HTERT RPE-1 (cell line): ENCODE results near the gene ZNF138.
"Not testable (repeated sequence)": the region's sequence is repeated elsewhere in the genome, so short reads cannot be mapped to it uniquely, and the experiment has no call there.

Experiments
- in situ Hi-C: fragments of 300-500 bp; cut with MboI; formaldehyde crosslinking; loops from 4 replicates; pipeline ENCODE4 v1.14.3; 2020; ENCODE audit warnings: low sequenced_read_pairs

Gene ZNF138

DNA sequence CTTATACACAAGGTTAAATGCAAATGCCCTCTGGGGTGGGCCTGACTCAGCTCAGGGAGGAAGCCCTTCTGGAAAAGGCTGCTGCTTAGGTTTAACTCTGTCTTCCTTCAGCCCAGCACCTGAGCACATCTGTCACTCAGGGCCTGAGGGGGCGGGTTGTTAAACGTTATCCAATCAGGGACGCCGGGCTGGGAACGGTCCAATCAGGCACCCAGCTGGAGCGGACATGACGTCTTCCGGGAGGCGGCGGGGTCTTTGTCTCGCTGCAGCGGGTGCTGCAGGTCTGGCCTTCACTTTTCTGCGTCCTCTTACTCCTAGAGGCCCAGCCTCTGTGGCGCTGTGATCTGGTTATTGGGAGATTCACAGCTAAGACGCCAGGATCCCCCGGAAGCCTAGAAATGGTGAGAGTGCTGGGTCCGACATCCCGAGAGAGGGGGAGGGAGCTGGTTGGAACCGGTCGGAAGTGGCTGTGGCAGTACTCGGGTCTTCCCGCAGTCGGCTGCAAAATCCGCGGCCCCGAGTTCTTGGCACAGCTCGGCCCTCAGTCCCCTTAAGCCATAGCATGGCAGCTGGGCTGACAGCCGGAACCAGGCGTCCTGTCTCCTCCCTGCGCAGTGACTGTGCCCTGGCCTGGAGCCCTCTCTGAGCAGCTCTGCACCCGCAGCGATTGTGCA, at the start of gene ZNF138:
ZNF138 (plus strand) TSS at position 258 of the 674 bp plus-strand sequence; CDS start at position 399, 141 bp downstream.
- in situ Hi-C loops: no loop called here

DNA sequence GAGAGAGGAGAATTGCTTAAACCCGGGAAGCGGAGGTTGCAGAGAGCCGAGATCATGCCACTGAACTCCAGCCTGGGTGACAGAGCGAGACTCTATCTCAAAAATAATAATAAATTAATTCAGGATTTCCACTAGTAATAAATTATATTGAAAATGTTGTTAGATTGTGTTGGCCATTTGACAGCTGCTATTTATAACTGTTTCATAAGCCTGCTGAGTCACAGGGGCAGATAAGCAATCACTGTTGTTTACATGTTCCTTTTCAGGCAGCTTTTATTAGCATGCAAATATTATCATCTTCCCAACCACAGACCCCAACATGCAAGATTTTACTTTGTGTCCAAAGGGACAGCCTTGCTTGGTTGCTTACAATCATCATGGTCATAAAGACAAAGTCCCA, 49.5 kb upstream of the ZNF138 start:
- in situ Hi-C loops: no loop called here

DNA sequence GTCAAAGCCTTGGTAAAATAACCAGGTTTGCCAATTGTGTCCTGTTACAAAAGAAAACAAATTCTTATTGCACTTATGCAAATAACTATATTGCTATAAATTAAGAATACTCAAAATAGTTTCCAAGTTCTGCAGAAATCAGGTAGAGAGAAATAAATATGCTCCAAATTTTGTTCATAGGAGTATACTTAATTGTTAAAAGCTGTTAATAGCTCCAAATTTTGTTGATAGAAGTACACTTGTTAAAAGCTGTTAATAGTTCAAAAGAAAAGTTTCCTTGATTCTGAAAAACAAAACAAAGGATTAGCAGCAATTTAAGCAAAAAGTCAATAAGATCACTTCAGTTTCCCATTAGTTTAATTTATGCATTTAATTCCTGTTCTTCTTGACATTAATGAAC, 46.4 kb upstream of the ZNF138 start:
- in situ Hi-C loops: no loop called here

DNA sequence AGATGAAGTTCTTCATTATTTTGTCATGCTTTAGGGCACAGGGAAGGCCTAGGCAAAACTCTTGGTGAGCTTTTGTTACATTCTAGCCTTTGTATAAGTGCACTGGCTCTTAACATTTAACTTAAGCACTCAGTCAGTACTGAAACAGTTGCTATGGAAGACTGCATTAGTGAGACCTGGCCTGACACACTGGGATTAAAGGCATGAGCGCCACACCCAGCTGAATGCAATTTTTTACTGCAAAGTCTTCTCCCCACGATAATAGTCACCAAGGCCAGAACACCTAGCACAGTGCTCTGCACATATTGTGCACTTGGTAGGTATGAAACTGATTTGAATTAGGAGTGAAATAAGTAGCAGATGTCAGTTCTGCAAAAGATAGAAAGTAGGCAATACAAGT, 41.2 kb upstream of the ZNF138 start:
- in situ Hi-C loops: no loop called here

DNA sequence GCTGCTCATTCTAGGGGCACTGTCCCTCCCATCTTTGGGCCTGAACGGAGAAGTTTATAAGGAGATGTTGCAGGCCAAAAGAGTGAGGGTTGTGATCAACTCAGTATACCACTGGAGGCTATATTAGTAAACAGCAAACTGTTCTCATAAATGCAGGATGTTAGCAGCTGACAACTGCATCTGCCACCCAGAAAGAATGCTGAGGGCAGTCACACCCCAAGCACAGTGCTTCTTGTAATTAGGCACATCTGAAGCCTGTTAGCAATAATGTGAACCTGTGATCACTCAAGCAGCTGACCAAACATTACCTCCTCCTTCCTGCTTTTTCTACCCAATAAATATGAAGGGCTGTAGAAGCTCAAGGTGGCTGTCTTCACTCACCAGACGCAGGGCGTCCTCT, 38.4 kb upstream of the ZNF138 start:
- in situ Hi-C loops: no loop called here

DNA sequence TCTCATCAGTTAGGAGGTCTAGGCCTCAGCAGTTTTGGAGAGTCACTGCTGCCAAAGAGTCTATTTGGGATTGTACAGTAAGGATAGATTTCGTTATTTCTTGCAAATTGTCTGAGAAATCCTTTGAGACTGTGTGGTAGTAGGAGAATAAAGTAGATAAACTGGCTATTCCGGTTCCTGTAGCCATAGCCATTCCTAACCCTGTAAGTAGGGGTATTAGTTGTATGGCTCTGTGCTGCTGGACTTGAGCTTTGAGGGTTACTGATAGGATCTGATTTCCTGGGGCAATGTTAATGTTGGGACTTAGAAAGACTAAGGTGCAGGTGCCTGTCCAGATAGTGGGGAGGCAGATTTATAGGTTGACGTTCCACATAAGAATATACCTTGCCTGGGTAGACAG, 36.1 kb upstream of the ZNF138 start:
- in situ Hi-C loops: no loop called here

DNA sequence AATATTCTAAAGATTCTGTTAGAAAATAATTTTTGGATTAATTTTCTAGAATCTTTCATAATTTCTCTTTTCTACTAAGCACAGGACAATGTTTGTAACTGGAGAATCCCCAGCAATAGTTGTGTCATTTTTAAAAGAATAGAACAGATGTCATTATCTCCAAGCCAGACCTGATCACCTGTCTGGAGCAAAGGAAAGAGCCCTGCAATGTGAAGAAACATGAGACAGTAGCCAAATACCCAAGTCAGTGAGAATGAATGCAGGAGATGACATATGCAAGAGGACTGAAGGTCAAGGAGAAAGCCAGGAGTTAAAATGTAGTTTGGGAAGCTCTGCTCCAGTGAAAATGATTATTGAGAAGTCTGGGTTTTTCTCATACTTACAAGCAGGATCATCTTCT, 25.4 kb upstream of the ZNF138 start:
- in situ Hi-C loops: no loop called here

DNA sequence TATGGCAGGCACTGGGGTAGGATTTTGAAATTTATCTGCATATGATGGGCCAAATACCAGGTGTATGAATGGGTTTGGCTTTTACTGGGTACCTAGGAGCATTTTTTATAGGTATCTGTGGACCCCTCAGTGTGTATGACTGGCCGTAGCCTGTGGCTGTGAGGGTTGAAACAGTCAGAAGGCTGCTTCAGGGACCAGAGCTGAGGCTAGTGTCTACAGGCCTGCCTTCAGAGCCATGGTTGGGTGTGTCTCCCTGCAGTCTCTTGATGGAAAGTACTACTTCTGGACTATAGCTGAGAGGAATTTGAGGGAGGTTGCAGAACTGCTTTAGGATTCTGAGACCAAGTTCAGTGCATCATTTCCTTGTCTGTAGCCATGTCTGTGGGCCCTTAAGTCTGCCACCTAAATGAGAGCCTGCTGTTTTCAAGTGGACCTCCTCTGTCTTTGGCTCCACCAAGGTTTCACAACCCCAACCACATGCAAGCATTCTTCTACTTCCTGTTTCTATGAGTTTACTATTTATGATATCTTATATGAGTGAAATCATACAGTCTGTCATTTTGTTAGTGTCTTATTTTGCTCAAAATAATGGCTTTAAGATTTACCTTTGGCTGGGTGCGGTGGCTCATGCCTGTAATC, 19.9 kb upstream of the ZNF138 start:
- in situ Hi-C loops: no loop called here

DNA sequence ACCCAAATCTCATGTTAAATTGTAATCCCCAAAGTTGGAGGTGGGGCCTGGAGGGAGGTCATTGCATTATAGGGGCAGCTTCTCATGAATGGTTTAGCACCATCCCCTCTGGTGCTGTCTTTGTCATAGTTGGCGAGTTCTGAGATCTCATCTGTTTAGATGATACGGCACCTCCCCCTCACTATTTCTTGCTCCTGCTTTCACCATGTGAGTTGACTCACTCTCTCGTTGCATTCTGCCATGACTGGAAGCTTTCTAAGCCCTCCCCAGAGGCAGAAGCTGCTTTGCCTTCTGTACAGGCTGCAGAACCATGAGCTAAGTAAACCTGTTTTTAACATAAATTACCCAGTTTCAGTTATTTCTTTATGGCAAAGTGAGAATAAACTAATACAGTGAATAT, 18.9 kb upstream of the ZNF138 start:
- in situ Hi-C loops: no loop called here

DNA sequence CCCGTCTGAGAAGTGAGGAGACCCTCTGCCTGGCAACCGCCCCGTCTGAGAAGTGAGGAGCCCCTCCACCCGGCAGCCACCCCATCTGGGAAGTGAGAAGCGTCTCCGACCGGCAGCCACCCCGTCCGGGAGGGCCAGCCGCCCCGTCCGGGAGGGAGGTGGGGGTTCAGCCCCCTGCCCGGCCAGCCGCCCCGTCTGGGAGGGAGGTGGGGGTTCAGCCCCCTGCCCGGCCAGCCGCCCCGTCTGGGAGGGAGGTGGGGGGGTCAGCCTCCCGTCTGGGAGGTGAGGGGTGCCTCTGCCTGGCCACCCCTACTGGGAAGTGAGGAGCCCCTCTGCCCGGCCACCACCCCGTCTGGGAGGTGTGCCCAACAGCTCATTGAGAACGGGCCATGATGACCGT, 9.4 kb upstream of the ZNF138 start:
- in situ Hi-C loops: not testable (repeated sequence)

DNA sequence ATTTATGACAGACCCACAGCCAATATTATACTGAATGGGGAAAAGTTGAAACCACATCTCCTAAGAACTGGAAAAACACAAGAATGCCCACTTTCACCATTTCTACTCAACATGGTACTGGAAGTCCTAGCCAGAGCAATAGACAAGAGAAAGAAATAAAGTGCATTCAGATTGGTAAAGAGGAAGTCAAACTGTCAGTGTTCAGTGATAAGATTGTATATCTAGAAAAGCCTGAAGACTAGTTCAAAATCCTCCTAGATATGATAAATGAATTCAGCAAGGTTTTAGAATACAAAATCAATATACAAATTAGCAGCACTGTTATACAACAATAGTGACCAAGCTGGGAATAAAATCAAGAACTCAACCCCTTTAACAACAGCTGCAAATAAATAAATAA, 6.9 kb upstream of the ZNF138 start:
- in situ Hi-C loops: no loop called here

DNA sequence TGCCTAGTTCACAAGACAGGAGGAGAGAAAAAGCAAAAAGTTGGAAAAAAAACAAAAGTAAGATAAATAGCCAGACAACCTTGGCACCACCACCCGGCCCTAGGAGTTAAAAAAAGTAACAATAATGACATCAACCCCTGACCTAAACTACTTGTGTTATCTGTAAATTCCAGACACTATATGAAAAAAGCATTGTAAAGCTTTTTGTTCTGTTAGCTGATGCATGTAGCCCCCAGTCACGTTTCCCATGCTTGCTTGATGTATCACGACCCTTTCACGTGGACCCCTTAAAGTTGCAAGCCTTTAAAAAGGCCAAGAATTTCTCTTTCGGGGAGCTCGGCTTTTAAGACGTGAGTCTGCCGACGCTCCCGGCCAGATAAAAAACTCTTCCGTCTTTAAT, 5.0 kb upstream of the ZNF138 start:
- in situ Hi-C loops: not testable (repeated sequence)

DNA sequence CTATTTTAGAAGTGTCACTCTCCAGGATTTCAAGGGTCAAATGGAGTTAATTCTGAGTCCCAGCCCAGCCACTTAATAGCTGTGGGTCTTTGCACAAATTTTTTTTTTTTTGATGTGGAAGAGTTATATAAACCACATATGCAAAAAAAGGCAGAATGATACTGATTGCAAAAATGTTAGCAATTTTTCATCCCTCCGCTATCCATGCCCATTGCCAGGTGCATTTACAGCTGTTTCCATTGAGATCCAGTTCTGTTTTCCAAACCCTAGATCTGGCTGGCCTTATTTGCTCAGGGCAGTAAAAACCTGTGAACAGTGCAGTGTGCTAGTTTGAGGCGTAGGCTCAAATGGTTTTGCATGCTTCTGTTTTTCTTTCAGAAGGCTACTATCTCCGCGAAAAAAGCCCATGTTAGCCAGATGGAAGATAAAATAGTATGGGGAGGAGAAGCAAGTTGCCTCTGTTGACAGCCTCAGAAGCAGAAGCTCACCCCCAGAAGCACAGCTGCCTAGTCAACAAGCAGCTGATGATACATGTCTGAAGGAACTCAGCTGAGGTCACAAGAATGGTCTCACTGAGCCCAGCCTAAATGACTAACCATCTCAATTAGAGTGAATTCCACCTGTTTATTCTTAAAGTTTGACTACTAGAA, 997 bp upstream of the ZNF138 start:
- in situ Hi-C loops: no loop called here

DNA sequence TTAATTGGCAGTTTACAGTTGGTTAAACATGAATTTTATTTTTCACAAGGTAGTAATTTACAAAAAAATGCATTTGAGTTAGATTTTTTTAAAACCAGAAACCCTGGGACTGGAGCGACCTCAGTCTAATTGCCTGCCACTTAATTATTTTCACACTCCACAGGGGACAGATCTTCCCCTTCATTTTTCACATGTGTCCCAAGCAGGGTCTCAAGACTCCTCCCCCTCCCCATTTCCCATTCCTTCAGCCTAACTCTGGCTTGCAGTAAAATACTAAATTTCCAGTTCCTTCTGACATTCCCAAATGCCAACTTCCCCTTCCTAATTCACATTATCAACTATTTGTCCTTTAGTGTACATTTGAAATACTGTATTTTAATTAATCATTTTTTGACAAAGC, 948 bp downstream of the ZNF138 start:
- in situ Hi-C loops: no loop called here

DNA sequence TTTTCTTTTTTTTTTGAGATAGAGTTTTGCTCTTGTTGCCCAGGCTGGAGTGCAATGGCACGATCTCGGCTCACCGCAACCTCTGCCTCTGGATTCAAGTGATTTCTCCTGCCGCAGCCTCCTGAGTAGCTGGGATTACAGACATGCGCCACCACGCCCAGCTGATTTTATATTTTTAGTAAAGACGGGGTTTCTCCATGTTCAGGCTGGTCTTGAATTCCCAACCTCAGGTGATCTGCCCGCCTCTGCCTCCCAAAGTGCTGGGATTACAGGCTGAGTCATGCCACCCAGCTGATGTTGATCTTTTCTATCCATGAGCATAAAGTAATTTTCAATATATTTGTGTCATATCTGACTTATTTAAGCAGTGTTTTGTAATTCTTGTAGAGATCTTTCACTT, 4.9 kb downstream of the ZNF138 start:
- in situ Hi-C loops: not testable (repeated sequence)

DNA sequence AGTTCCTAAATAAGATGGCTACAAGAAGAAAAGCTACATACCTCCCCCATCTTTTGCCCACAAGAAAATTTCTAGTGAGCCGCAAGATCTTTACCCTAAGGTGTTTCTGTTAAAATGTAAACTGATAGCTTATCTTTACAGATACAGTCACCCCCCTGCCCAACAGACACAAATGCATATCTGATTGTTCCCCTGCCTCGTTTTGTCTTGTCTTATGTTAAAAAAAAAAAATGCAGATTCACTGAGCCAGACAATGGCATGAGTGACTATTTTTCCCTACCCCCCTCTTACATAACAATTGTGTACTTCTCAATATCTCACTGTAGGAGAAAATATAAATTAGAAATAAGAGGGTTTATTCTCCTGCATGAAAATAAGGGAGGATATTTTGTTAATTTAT, 8.5 kb downstream of the ZNF138 start:
- in situ Hi-C loops: no loop called here

DNA sequence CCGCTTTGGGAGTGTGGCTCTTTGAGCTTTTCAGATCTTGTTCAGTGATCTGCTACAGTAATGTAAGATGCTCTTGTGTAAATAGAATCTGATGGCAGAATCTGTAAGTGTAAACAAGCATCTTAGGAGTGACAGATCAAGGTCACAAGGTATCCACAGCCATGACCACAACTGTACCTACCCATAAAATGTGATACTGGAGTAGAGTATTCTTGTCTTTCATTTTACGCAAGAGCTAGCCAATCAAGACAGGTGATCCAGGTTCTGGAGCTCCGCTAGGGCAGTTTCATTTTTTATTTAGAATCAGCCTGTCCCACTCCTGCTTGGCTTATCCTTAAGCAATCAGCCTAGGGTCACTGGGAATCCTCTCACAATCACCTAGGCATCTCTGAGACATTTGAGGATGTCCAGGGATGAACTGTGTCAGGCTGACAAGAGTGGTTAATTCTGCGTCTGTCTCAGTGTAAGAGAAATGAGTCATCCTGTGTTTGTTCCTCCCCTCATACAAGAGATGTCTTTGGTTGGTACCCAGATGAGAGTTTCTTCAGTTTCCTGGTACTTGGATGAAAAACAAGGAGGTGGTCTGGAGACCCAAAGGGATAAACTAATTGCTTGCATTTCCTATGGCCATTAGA, 13.6 kb downstream of the ZNF138 start:
- in situ Hi-C loops: no loop called here

DNA sequence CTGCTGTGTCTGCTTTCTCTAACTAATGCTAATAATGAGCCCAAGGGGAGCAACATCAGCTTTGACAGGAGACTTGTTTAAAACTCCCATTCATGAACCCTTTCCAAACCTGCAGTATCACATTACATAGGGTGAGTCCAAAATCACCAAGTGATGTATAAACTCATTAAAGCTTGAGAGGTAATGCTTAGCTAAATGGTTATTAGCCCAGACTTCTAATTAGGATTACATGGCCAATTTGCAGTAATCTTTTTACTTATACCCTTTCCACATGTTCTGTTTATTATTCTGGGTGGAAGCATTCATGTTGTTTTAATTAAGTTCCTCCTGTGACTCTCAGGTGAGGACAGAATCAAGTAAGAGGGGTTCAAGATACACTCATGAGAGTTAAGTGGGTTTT, 17.5 kb downstream of the ZNF138 start:
- in situ Hi-C loops: no loop called here

DNA sequence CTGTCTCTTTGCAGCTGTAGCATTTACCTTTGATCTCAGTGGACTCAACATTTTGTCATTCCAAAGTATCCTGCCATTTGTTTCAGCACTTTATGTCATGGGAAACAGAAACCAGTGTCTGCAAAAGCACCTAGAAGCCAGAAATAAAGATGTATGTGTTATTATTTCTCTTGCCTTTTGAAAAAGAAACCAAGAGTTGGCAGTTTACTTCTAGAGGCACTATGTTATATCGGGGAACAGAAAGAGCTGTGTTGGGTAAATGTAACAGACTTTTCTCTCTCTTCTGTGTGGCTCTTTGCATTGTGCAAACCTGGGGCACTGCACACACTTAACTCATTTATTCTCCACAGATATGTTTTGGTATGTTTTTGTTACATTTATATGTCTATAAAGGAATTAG, 36.7 kb downstream of the ZNF138 start:
- in situ Hi-C loops: no loop called here

DNA sequence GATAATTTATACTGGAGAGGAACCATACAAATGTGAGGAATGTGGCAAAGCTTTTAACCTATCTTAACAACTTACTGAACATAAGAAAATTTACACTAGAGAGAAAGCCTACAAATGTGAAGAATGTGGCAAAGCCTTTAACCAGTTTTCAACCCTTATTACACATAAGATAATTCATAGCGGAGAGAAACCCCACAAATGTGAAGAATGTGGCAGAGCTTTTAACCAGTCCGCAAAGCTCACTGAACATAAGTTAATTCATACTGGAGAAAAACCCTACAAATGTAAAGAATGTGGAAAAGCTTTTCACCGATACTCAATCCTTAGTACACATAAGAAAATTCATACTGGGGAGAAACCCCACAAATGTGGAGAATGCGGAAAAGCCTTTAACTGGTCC, 37.9 kb downstream of the ZNF138 start:
- in situ Hi-C loops: no loop called here

DNA sequence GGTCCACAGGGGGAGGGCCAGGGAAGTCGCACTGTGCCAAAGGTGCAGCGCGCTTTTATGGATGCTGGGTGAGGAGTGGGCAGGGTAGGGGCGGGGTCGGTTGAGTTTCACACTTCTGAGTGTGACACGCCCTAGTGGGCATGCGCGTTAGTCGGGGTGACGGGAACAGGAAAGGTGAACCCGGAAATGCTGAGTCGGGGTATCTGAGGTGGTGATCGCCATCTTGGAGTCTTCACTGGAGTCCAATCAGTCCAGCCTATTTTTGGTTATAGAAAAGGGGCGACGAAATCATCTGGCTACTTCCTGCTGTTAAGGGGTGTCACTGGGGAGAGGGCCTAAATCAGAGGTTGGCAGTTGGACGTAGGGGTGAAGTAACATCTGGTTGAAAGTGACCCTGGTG, 40.8 kb downstream of the ZNF138 start:
- in situ Hi-C loops: no loop called here

DNA sequence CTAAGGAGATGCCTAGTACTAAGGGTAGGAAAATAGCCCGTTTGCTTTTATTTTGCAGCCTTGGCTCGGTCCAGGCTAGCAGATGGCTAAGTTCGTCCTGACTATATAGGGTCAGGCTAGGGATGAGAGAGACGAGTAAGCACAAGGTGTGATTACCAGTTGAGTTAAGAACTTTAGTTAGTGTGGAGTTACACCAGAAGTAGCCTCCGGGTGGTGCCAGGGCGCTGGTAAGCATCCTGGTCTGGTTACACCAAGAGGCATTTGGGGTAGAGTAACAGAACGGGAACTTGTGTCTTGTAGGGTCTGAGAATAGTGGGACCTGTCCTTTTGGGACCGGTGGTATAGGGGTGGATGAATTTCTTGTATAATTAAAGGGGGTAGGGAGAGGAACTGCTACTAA, 41.6 kb downstream of the ZNF138 start:
- in situ Hi-C loops: not testable (repeated sequence)
